Measurements from ENCODE around the gene ARL1.

GRCh38 chr12:101343893-101344292 lies 63.7 kb downstream of the ARL1 start:
- TF ChIP-seq ZNF586 (CRISPR knock-in tag; conservative IDR thresholded peaks at IDR 0.05) = no peak
- no peak for TF ChIP-seq UBTF (IDR thresholded peaks at IDR 0.05; ENCODE audit: borderline replicate concordance in 1 of 2, low read depth in 2 of 2, low read length in 2 of 2)
- no peak for TF ChIP-seq NR3C1 (CRISPR knock-in tag; IDR thresholded peaks at IDR 0.05)
- no peak for TF ChIP-seq CBX8 (IDR thresholded peaks at IDR 0.05; ENCODE audit: borderline replicate concordance, extremely low read depth, low read depth, low read length, poor library complexity, severe bottlenecking)
- no peak for TF ChIP-seq FOXM1 (IDR thresholded peaks at IDR 0.05; ENCODE audit: low read depth)
- no peak for TF ChIP-seq FOXM1 (CRISPR knock-in tag; IDR thresholded peaks at IDR 0.05; ENCODE audit: low read depth)
- no peak for TF ChIP-seq HNRNPUL1 (IDR thresholded peaks at IDR 0.05; ENCODE audit: low read length)
- TF ChIP-seq USF2 (CRISPR knock-in tag; IDR thresholded peaks at IDR 0.05) = no peak
- no peak for TF ChIP-seq TCF7L2 (IDR thresholded peaks at IDR 0.05; ENCODE audit: low read depth, low read length)
- TF ChIP-seq CTCF (IDR thresholded peaks at IDR 0.05 in 2 of 3, conservative IDR thresholded peaks at IDR 0.05 in 1 of 3; ENCODE audit: insufficient read depth in 2 of 3, low read depth in 1 of 3, low read length in 3 of 3) = no peak
- TF ChIP-seq MAX (CRISPR knock-in tag; IDR thresholded peaks at IDR 0.05) = no peak
- TF ChIP-seq CHD1 (IDR thresholded peaks at IDR 0.05; ENCODE audit: low read length) = no peak
- TF ChIP-seq SIN3A (IDR thresholded peaks at IDR 0.05; ENCODE audit: borderline replicate concordance in 2 of 2, control insufficient read depth in 1 of 2, low read depth in 2 of 2, low read length in 2 of 2) = no peak
- no peak for TF ChIP-seq RFX1 (IDR thresholded peaks at IDR 0.05)
- no peak for TF ChIP-seq ADNP (tag; IDR thresholded peaks at IDR 0.05)

All from K562 (cell line).